ENCODE measurements around the gene PTGDR2.

- TF ChIP-seq YY1 (IDR thresholded peaks at IDR 0.05) (no peak), CTCF (IDR thresholded peaks at IDR 0.05; ENCODE audit: low read depth, low read length, missing input control) (no peak), TAF1 (conservative IDR thresholded peaks at IDR 0.05) (no peak), GABPA (IDR thresholded peaks at IDR 0.05 in 1 of 2, conservative IDR thresholded peaks at IDR 0.05 in 1 of 2) (no peak), EGR1 (IDR thresholded peaks at IDR 0.05; ENCODE audit: low read depth in 2 of 2) (no peak), RAD21 (IDR thresholded peaks at IDR 0.05) (no peak)
- TF ChIP-seq, protein P1, sequence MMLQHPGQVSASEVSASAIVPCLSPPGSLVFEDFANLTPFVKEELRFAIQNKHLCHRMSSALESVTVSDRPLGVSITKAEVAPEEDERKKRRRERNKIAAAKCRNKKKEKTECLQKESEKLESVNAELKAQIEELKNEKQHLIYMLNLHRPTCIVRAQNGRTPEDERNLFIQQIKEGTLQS (IDR thresholded peaks at IDR 0.05) = no peak
- TF ChIP-seq, protein P2, sequence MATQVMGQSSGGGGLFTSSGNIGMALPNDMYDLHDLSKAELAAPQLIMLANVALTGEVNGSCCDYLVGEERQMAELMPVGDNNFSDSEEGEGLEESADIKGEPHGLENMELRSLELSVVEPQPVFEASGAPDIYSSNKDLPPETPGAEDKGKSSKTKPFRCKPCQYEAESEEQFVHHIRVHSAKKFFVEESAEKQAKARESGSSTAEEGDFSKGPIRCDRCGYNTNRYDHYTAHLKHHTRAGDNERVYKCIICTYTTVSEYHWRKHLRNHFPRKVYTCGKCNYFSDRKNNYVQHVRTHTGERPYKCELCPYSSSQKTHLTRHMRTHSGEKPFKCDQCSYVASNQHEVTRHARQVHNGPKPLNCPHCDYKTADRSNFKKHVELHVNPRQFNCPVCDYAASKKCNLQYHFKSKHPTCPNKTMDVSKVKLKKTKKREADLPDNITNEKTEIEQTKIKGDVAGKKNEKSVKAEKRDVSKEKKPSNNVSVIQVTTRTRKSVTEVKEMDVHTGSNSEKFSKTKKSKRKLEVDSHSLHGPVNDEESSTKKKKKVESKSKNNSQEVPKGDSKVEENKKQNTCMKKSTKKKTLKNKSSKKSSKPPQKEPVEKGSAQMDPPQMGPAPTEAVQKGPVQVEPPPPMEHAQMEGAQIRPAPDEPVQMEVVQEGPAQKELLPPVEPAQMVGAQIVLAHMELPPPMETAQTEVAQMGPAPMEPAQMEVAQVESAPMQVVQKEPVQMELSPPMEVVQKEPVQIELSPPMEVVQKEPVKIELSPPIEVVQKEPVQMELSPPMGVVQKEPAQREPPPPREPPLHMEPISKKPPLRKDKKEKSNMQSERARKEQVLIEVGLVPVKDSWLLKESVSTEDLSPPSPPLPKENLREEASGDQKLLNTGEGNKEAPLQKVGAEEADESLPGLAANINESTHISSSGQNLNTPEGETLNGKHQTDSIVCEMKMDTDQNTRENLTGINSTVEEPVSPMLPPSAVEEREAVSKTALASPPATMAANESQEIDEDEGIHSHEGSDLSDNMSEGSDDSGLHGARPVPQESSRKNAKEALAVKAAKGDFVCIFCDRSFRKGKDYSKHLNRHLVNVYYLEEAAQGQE (IDR thresholded peaks at IDR 0.05) = no peak
Measured at GRCh38 chr11:60891103-60891741, 35.5 kb upstream of the PTGDR2 start.

Data from liver (tissue), 3 donors.